Stimulated activated CD4-positive, alpha-beta T cell treated with anti-CD3 and anti-CD28 coated beads, Interleukin-4, amount 100 ng/mL, for 4 hours (primary cell): ENCODE data around the gene WDR90.

ENCODE experiments used
- DNase-seq, 2 experiments: peaks; one replicate each; pipeline ENCODE4 v3.0.0-alpha.2; 2020

The WDR90 gene

GRCh38 chr16:648781-649589, at the start of gene WDR90:
Gene WDR90, plus strand, starts transcription at chr16:649365. Its CDS starts 52 bp downstream, at chr16:649417.
- peak; percentile 91 to 92 for DNase-seq

GRCh38 chr16:600781-601180, 48.4 kb upstream of the WDR90 start:
- DNase-seq: no peak

DNA sequence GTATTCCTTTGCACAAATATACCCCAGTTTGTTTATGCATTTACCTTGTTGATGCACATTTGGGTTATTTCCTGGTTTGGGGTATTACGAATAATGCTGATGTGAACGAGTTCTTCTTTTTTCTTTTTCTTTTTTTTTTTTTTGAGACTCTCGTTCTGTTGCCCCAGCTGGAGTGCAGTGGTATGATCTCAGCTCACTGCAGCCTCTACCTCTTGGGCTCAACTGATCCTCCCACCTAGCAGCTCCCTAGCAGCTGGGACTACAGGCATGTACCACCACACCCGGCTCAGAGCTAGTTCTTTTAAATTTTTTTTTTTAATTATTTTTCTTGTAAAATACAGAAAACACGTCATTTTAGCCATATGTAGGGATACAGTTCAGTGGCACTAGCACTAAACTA, 45.2 kb upstream of the WDR90 start:
- no peak for DNase-seq

DNA sequence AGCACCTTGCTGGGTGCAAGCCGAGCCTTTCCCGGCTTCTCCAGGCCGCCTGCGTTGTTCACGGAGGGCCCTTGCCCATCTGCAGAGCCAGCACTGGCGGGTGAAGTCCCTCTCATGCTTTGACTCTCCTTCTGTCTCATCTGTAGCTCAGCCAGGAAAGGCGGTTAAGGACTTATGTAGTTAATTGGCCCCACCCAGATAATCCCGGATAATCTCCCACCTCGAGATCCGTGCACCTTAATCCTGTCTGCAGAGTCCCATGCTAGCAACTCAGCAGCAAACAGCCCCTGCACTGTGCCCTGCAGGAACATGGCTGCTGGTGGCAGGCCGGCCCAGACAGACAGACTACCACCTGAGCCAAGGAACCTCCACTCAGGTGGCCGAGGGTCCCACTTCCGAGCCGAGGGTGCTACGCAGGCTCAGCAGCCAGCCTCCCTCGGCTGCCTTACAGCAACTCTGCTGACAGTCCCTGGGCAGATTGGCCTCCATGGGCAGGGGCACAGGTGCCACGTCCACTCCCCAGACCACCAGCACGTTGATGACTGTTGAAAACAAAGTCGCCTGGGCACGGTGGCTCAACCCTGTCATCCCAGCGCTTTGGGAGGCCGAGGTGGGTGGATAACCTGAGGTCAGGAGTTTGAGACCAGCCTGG, 42.4 kb upstream of the WDR90 start:
- DNase-seq: no peak

DNA sequence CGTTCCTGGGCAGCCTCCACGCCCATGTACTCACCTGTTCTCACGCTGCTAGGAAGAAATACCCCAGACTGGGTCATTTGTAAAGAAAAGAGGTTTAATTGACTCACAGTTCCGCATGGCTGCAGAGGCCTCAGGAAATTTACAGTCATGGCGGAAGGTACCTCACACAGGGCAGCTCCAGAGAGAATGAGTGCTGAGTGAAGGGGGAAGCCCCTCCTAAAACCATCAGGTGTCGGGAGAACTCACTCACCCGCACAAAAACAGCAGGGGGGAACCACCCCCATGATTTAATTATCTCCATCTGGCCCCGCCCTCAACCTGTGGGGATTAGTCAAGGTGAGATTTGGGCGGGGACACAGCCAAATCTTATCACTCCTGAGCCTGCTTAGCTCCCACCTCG, 41.1 kb upstream of the WDR90 start:
- DNase-seq: peak in 1 of 2 experiments; percentile 7

DNA sequence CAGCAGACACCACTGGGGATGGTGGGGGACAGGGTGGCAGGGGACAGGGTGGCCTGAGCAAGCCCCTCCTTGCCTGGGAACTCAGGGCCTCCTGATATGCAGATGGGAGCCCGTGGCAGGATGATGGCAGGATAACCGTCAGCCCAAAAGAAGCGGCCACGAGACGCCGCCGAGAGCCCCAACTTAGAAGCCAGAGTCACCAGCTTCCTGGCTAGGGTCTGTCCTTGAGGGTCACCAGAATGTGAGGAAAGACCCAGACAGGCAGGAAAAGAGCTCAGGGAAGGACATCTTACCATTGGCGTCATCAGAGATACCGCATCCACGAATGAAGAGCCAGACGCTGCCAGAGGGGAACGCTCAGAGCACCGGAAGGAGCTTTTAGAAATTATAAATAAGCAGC, 39.8 kb upstream of the WDR90 start:
- no peak for DNase-seq

DNA sequence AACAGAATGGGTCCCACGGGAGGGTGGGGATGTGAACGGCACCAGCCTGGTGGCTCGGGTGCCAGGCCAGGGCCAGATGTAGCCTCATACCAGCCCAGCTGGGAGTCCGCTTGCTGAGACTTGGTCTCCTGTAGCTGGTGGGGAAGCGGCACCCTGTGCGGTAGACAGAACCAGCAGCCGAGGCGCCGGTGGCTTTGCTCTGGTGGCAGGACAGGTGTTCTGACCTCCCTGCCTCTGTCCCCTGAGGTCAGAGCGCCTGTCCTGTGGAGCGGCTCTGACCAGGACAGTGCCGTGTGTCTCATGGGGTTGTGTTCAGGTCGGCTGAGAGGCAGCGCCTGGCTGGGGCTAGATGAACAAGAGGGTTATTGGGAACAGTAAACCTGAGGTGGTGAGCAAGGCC, 39.2 kb upstream of the WDR90 start:
- DNase-seq: no peak

DNA sequence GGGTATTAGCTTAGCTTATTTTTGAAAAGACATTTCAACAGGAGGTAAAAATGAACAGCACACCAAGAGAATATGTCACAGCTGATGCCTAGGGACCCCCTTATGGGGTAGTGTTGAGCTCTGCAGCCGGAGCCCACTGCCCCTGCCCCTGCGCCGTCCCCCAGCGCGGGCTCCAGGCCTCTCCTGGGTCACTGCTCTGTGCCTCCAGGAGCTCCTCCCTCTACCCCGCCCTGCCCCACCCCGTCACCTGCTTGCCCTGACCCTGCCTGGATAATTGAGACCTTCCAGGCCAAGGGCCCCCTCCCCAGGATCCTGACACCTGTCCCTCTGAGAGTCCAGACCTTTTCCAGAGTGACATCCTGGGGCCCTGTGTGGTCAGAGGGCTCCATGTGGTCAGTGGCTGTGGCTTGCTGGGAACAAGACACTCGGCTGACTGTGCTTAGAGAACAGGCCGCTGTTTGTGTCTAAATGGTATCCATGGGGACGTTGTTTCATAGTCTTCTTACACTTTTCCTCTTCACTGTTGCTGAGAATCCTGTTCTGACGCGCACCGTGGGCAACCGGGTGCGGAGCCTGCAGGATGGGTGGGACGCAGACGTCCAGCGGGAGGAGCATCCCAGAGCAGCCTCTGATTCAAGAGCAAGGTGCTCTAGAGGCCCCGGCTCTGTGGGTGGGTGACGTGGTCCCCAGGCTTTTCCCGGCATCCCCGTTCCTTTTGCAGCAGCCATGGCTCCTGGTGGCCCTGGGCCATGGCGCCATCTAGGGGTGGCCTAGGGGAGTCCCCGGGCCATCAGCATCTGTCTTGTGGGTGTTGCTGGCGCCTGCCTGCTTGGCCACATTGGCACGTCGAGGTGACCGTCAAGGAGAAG, 38.4 kb upstream of the WDR90 start:
- peak; percentile 38 to 63 for DNase-seq

DNA sequence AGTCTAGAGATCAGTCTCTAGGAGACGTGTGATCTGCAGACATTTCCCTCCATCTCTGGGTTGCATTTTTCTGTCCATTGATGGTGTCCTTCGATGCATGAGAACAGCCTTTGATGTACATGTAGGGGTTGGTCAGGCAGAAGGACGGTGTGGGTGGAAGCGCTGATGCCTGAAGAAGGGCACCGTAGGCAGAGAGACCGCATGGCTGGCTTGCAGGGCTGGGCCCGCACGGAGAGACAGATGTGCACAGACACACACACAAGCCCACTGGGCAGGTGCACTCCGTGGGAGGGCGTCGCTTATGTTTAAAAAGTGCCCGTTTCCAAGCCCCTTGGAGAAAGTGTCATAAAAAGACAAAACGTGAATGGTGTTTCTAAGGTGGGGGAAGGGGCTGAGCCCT, 34.0 kb upstream of the WDR90 start:
- no peak for DNase-seq

DNA sequence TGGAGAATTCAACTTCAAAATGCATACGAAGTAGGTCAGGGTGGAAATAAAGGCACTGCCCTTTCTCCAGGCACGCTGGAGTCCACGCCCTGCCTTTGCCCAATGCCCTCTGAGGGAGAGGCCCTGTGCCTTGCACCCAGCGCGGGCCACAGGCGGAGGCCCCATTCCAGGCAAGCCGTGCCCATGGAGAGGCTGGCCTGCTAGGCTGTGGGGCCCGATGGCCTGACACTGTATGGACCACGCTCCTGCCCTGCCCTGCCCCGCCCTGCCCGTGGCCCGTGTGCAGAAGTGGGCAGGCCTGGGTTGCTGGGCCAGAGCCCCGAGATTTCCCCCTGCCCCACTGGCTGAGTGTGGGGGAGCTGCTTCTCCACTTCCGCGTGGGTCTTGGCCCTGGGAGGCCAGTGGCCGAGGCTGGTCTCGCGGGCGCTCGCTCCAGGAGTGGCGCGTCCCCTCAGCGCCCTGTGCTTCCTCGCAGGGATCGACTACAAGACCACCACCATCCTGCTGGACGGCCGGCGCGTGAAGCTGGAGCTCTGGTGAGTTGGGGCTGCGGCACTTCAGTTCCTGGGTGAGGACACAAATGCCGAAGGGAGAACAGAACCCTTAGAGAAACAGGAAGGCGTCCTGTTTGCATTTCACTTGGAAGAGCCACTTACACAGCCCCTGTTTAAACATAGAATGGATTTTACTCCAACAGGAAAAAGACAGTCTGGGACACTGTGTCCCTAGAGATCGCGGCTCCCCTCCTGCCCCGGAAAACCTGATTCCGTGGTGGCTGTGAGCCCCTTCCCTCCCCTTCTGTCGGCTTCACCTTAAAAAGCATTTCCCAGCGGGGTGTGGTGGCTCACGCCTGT, 32.2 kb upstream of the WDR90 start:
- no peak for DNase-seq

GRCh38 chr16:617855-618254, 31.3 kb upstream of the WDR90 start:
- no peak for DNase-seq

DNA sequence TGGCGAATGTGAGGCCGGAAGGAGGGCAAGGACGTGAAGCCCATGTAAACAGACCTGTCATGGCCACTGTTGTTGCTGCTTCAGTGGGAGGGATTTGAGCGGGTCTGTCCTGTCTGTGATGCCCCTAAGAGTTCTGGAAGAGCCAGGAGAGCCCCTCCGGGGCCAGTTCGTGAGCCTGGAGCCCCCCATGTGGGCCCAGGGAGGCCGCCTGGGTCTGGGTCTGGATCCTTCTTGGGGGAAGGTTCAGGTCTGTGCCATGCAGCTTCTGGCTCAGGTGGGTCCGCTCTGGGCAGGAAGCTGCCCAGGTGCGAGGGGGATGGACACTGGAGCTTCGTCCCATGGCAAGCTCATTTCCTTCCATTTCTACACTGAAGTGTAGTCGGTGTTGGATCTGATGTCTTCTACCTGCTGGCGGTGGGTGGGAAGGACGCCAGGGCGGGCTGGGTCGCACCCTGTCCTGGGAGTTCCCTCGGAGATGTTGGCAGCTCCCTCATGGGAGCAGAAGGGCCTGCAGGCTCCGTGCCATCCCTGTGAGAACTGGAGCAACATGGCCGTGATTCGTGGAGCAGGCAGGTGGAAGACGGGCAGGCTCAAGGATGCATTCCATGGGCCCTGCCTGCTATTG, 29.6 kb upstream of the WDR90 start:
- DNase-seq: no peak

DNA sequence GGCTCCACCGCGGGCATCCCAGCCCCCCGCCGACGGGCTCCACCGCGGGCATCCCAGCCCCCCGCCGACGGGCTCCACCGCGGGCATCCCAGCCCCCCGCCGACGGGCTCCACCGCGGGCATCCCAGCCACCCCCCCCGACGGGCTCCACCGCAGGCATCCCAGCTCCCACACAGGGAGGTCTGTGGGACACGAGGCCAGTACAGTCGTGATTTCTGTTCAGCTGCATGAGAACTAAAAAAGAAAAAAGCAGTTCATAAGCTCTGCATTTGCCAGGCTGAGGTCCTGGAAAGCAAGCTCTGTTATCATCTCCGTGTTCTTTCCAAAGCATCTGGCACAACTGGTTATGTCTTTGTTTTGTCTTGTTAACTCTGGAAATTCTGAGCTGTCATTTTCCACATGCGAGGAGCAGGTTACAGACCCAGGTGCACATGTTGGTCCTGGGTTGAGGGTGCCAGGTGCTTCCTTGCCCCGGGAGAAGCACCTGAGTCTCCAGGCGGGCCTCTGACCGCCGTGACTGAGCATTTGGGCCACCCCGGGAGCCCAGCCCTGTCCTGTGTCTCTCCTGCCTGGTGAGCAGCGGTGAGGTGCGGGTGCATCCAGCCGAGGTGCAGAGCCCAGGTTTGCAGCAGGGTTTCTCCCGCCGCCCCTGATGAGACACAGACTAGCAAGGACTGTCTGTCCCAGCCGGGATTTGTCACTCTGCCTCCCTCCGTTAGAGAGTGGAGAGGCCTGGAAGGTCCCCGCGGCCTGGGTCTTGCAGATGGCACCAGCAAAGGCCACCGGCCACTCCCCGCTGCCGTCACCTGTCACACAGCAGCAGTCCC, 28.3 kb upstream of the WDR90 start:
- no peak for DNase-seq

DNA sequence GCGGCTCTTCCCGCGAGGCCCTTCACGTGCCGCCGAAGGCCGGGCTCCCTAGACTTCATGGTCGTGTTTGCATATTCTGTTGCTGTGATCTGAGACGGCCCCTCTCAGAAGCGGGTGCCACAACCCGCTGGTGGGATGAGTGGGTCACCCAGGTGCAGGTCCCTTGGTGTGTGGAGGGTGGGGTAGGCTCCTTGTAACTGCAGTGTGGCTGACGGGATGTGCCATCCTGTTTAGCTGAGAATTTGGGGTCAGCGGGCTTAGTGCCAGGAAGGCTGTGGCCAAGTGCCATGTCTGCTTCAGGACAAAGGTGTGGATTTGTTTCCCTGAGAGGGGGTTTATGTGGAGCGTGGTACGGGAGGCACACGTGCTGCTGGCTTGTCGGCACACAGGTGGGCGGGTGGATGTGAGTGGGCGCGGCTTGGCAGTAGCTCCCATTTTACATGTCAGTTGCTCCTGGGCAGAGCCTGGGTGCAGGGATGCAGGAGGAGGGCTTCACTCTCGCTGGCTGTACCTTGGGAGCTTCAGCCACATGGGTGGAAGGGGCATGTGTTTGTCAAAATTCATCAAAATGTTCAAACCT, 27.5 kb upstream of the WDR90 start:
- no peak for DNase-seq

GRCh38 chr16:622920-623280, 26.3 kb upstream of the WDR90 start:
- no peak for DNase-seq

DNA sequence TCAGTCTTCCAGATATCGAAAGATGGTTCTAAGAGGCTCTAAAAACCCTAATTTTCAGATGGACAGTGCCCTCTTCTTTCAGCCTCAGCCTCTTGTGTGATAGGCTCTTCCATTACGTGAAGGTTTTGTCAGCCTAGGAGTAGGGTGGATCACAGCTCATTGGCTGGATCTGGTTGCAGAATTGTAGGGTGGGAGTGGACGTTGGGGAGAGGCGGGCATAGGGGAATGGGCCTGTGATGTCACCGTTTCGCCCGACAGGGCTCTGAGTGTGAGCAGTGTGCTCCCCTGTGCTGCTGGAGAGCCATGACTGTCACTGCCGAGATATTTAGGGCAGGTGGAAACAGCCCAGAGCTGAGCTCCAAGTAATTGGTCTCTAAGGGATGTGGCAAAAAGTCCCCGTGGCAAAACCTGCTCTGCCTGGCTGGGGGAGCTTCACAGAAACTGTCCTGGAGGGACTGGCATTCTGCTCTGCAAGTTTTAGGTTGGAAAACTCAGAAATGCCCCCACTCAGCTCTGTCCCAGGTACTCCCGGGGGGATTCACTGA, 24.6 kb upstream of the WDR90 start:
- no peak for DNase-seq

DNA sequence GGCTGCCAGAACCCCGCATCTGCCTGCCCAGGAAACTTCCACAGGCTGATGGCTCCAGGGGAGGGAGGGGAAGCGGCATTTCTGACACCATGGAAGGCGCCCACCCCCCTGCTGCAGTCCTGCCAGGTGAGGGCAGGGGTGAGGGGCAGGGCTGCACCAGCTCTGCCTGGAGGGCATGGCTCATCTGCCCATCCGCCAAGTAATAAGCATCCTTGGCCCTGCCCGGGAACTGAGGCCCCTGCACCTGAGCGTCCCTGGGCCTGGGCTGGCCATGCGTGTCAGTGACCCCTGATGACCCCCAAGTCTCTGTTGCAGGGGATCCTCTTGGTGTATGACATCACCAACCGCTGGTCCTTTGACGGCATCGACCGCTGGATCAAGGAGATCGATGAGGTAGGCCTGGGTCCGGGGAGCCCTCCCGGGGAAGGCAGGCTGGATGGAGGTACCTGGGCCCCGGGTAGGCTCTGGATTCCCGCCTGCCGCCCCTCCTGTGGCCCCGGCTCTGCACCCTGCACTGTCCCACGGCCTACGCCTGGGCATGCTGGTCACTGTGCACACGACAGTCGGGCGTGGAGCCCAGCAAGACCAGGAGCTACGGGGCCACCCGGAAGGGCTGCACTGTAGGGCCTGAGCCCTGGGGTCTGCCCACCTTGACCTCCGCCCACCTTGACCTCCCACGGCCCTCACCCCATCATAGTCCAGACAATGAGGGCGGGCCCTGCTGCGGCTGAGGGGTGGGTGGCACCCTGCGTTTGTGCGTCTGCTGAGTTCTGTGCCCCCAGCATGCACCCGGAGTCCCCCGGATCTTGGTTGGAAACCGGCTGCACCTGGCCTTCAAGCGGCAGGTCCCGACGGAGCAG, 23.8 kb upstream of the WDR90 start:
- no peak for DNase-seq

DNA sequence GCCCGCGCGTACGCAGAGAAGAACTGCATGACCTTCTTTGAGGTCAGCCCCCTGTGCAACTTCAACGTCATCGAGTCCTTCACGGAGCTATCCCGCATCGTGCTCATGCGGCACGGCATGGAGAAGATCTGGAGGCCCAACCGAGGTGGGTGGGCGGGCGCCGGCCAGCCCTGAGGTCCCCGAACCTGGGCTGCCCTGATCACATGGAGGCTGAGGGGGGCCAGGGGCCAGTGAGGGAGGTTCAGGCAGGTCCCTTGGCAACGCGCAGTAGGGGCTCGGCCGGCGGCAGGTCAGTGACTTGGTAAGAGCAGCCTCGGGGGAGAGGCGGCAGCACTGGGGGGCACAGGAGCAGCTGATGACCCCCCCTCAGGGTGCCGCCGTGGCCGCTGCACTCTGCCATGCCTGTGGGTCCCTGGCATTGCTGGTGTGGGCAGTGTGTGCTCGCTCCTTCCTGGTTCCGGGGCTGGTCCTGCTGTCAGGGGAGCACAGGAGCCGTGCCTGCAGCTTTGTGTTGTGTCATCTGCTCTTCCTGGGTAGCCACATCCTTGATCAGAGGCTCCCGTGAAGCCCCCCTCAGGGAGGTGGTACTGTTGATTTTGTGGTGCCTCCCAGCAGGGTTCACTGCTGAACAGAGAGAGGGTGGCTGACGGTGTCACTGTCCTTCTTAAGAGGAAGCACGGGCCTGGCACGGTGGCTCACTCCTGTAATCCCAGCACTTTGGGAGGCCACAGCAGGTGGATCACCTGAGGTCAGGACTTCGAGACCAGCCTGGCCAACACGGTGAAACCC, 23.0 kb upstream of the WDR90 start:
- no peak for DNase-seq
